ENCODE measurements around the gene LARP7.

The LARP7 gene

GRCh38 chr4:112636688-112637551, at the start of gene LARP7, which contains the start of gene ZGRF1:
TSS of gene LARP7 (plus strand) at chr4:112637143. CDS start at chr4:112644670, 7,527 bp downstream.
TSS of gene ZGRF1 (minus strand) at chr4:112636909. CDS start at chr4:112633176, 3,733 bp downstream.
- TF ChIP-seq CEBPB (IDR thresholded peaks at IDR 0.05) = peak; percentile 44; the same call in 1 of the 2 replicates
- TF ChIP-seq, protein P1, sequence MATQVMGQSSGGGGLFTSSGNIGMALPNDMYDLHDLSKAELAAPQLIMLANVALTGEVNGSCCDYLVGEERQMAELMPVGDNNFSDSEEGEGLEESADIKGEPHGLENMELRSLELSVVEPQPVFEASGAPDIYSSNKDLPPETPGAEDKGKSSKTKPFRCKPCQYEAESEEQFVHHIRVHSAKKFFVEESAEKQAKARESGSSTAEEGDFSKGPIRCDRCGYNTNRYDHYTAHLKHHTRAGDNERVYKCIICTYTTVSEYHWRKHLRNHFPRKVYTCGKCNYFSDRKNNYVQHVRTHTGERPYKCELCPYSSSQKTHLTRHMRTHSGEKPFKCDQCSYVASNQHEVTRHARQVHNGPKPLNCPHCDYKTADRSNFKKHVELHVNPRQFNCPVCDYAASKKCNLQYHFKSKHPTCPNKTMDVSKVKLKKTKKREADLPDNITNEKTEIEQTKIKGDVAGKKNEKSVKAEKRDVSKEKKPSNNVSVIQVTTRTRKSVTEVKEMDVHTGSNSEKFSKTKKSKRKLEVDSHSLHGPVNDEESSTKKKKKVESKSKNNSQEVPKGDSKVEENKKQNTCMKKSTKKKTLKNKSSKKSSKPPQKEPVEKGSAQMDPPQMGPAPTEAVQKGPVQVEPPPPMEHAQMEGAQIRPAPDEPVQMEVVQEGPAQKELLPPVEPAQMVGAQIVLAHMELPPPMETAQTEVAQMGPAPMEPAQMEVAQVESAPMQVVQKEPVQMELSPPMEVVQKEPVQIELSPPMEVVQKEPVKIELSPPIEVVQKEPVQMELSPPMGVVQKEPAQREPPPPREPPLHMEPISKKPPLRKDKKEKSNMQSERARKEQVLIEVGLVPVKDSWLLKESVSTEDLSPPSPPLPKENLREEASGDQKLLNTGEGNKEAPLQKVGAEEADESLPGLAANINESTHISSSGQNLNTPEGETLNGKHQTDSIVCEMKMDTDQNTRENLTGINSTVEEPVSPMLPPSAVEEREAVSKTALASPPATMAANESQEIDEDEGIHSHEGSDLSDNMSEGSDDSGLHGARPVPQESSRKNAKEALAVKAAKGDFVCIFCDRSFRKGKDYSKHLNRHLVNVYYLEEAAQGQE (IDR thresholded peaks at IDR 0.05; ENCODE audit: low read depth) = no peak
- no peak for TF ChIP-seq ZBTB7A (IDR thresholded peaks at IDR 0.05; ENCODE audit: low read depth)
- peak; percentile 37; the same call in 1 of the 2 replicates for TF ChIP-seq RAD21 (IDR thresholded peaks at IDR 0.05; ENCODE audit: low read depth)
- TF ChIP-seq, protein P2, sequence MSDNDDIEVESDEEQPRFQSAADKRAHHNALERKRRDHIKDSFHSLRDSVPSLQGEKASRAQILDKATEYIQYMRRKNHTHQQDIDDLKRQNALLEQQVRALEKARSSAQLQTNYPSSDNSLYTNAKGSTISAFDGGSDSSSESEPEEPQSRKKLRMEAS (IDR thresholded peaks at IDR 0.05) = peak; percentile 81
- TF ChIP-seq TEAD4 (IDR thresholded peaks at IDR 0.05) = no peak
- TF ChIP-seq USF1 (IDR thresholded peaks at IDR 0.05) = no peak
- TF ChIP-seq CREB1 (IDR thresholded peaks at IDR 0.05; ENCODE audit: low read depth) = peak; percentile 95
- TF ChIP-seq NFIC (IDR thresholded peaks at IDR 0.05) = peak; percentile 57; the same call in 1 of the 2 replicates
- TF ChIP-seq TCF12 (IDR thresholded peaks at IDR 0.05; ENCODE audit: low read depth) = peak; percentile 24; the same call in 1 of the 2 replicates
- peak; percentile 38 for TF ChIP-seq TAF1 (IDR thresholded peaks at IDR 0.05; ENCODE audit: low read depth)
- TF ChIP-seq FOXM1 (IDR thresholded peaks at IDR 0.05; ENCODE audit: borderline replicate concordance, low read depth) = peak; percentile 48; the same call in 1 of the 2 replicates
- TF ChIP-seq YY1 (IDR thresholded peaks at IDR 0.05; ENCODE audit: low read depth) = no peak
- 0 out of 2 replicates have a peak, but pooled peaks have one; percentile 14 for TF ChIP-seq EP300 (IDR thresholded peaks at IDR 0.05; ENCODE audit: borderline replicate concordance)
- no peak for TF ChIP-seq EGR1 (IDR thresholded peaks at IDR 0.05)

DNA sequence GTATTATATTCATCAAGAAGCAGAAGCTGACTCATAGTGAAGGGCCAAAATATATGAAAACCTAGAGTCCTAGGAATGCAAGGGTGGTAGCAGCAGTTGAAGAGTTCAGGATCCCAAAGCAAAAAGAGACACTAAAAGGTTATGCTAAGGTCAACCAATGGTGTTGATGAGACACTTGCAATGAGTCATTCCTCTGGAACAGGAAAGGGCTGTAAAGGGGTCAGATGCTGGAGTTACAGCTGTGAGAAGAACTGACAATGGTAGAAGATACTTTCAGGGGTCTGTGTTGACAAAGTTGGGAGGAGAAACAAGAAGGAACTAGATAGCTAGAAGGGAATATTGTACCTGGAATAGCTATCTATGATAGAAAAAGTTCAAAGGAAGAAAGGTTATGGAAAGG, 47.7 kb upstream of the LARP7 start:
- no peak for TF ChIP-seq EP300 (IDR thresholded peaks at IDR 0.05; ENCODE audit: borderline replicate concordance)
- TF ChIP-seq, protein P1 (IDR thresholded peaks at IDR 0.05; ENCODE audit: low read depth) = no peak
- no peak for TF ChIP-seq YY1 (IDR thresholded peaks at IDR 0.05; ENCODE audit: low read depth)
- no peak for TF ChIP-seq CREB1 (IDR thresholded peaks at IDR 0.05; ENCODE audit: low read depth)
- TF ChIP-seq, protein P2 (IDR thresholded peaks at IDR 0.05) = no peak
- TF ChIP-seq ZBTB7A (IDR thresholded peaks at IDR 0.05; ENCODE audit: low read depth) = no peak

DNA sequence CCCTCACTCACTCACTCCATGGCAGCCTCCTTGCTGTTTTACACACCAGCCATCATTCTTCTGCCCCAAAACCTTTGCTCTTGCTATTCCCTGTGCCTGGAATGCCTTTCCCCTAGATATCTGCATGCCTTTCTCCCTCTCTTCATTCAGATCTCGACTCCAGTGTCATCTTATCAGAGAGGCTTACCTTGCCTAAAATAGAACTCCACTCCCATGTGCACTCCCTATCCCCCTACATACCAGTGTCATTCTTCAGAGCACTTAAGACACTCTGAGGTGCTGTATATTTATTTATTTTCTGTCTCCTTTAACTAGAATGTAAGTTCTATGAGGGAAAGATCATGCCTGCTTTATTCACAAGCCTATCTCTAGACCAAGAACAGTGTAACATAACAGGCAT, 45.4 kb upstream of the LARP7 start:
- TF ChIP-seq CEBPB (IDR thresholded peaks at IDR 0.05) (no peak), NFIC (IDR thresholded peaks at IDR 0.05) (no peak), TCF12 (IDR thresholded peaks at IDR 0.05; ENCODE audit: low read depth) (no peak), FOXM1 (IDR thresholded peaks at IDR 0.05; ENCODE audit: borderline replicate concordance, low read depth) (no peak), EP300 (IDR thresholded peaks at IDR 0.05; ENCODE audit: borderline replicate concordance) (no peak), CREB1 (IDR thresholded peaks at IDR 0.05; ENCODE audit: low read depth) (no peak), TAF1 (IDR thresholded peaks at IDR 0.05; ENCODE audit: low read depth) (no peak), ZBTB7A (IDR thresholded peaks at IDR 0.05; ENCODE audit: low read depth) (no peak), YY1 (IDR thresholded peaks at IDR 0.05; ENCODE audit: low read depth) (no peak), RAD21 (IDR thresholded peaks at IDR 0.05; ENCODE audit: low read depth) (no peak), EGR1 (IDR thresholded peaks at IDR 0.05) (no peak), USF1 (IDR thresholded peaks at IDR 0.05) (no peak), TEAD4 (IDR thresholded peaks at IDR 0.05) (no peak)
- TF ChIP-seq, protein P2 (IDR thresholded peaks at IDR 0.05) = no peak
- TF ChIP-seq, protein P1 (IDR thresholded peaks at IDR 0.05; ENCODE audit: low read depth) = no peak
